LNCaP clone FGC (cell line): ENCODE results near the gene TBC1D10A.
A peak's percentile ranks its signal among the peaks of the same experiment; 100 is the strongest.

Source experiments
- DNase-seq: peaks from one replicate; pipeline ENCODE4 v3.0.0-alpha.2; 2011; ENCODE audit warnings: low read depth
- H3K4me3 ChIP-seq: 2 replicates; pipeline ENCODE4 v1.5.1; 2011; ENCODE audit warnings: mild to moderate bottlenecking, low read depth, low read length, control low read depth
- CTCF ChIP-seq: IDR thresholded peaks from 2 replicates; pipeline ENCODE4 v1.5.1; 2012; ENCODE audit warnings: mild to moderate bottlenecking; ENCODE audit not compliant: control insufficient read depth, insufficient read depth; ENCODE audit errors: extremely low read depth

TBC1D10A gene

GRCh38 chr22:30286813-30287647 lies 39.7 kb downstream of the TBC1D10A start:
- peak; percentile 88 for TF ChIP-seq CTCF
- no peak for DNase-seq
- H3K4me3 ChIP-seq: no peak overlapping the region

GRCh38 chr22:30286331-30286730 lies 40.4 kb downstream of the TBC1D10A start:
- no peak for TF ChIP-seq CTCF
- no peak overlapping the region for H3K4me3 ChIP-seq
- no peak for DNase-seq

- TF ChIP-seq CTCF: no peak
- H3K4me3 ChIP-seq: no peak overlapping the region
- DNase-seq: no peak
Observed at GRCh38 chr22:30285846-30286200, 40.9 kb downstream of the TBC1D10A start.

- no peak for DNase-seq
- no peak for TF ChIP-seq CTCF
- H3K4me3 ChIP-seq: no peak overlapping the region
Observed at GRCh38 chr22:30285176-30285845, 41.4 kb downstream of the TBC1D10A start.

GRCh38 chr22:30284666-30285065 lies 42.1 kb downstream of the TBC1D10A start:
- H3K4me3 ChIP-seq: no peak overlapping the region
- no peak for TF ChIP-seq CTCF
- no peak for DNase-seq

GRCh38 chr22:30284172-30284571 lies 42.6 kb downstream of the TBC1D10A start:
- no peak for DNase-seq
- no peak for TF ChIP-seq CTCF
- H3K4me3 ChIP-seq: no peak overlapping the region
